Measurements from ENCODE around the gene CLDN10.

CLDN10 gene

GRCh38 chr13:95603887-95604555 lies 51.5 kb downstream of the CLDN10 start:
- DNase-seq: no peak

- DNase-seq: no peak
Measured at GRCh38 chr13:95604556-95604915, 52.0 kb downstream of the CLDN10 start.

GRCh38 chr13:95605448-95606125 lies 53.1 kb downstream of the CLDN10 start:
- DNase-seq: no peak

GRCh38 chr13:95607366-95607765 lies 54.8 kb downstream of the CLDN10 start:
- DNase-seq: no peak

- no peak for DNase-seq
Measured at GRCh38 chr13:95608640-95609323, 56.3 kb downstream of the CLDN10 start.

GRCh38 chr13:95614641-95615245 lies 62.2 kb downstream of the CLDN10 start:
- DNase-seq: no peak

- DNase-seq: no peak
Measured at GRCh38 chr13:95615539-95615938, 63.0 kb downstream of the CLDN10 start.

- DNase-seq: no peak
Measured at GRCh38 chr13:95620030-95620824, 67.7 kb downstream of the CLDN10 start.

GRCh38 chr13:95620825-95621498 lies 68.4 kb downstream of the CLDN10 start:
- DNase-seq: no peak

- DNase-seq: no peak
Measured at GRCh38 chr13:95623141-95623540, 70.6 kb downstream of the CLDN10 start.

- DNase-seq: peak; percentile 37
Measured at GRCh38 chr13:95624020-95624419, 71.5 kb downstream of the CLDN10 start.

- DNase-seq: no peak
Measured at GRCh38 chr13:95626768-95627167, 74.2 kb downstream of the CLDN10 start.

- DNase-seq: no peak
Measured at GRCh38 chr13:95627590-95627989, 75.1 kb downstream of the CLDN10 start.

- DNase-seq: no peak
Measured at GRCh38 chr13:95628488-95628887, 76.0 kb downstream of the CLDN10 start.

GRCh38 chr13:95629071-95629470 lies 76.6 kb downstream of the CLDN10 start:
- DNase-seq: no peak

All from CD4-positive, alpha-beta T cell treated with Interleukin-17A for 1 hour (primary cell).